GM12892 (cell line): ENCODE measurements around the gene LCN10. TPM values are rescaled to one million over a fixed set of nuclear protein-coding genes. Genes with fewer than 3 reads are reported as not detected.
"Not testable (repeated sequence)": the region's sequence is repeated elsewhere in the genome, so short reads cannot be mapped to it uniquely, and the experiment has no call there.

Source experiments
- DNase-seq: peaks from one replicate; pipeline ENCODE4 v3.0.0; 2011; ENCODE audit not compliant: insufficient read length
- FAIRE-seq: peaks from 2 replicates; lab custom pipeline; 2011; peaks lifted over from hg19 to GRCh38; lab: Jason Lieb, UNC
- POLR2A ChIP-seq: IDR thresholded peaks from 2 replicates; pipeline ENCODE4 v1.6.1; 2011; ENCODE audit warnings: low read depth, low read length, control low read depth
- POLR2AphosphoS5 ChIP-seq: IDR thresholded peaks from 2 replicates; pipeline ENCODE4 v1.6.1; 2011; ENCODE audit warnings: low read depth, low read length, control low read depth
- TAF1 ChIP-seq: IDR thresholded peaks from 2 replicates; pipeline ENCODE4 v1.6.1; 2011; ENCODE audit warnings: low read depth, mild to moderate bottlenecking, control low read depth, low read length, borderline replicate concordance
- polyA plus RNA-seq: library from polyadenylated mRNA; unstranded; fragments of >200 nt; gene quantifications from one replicate; pipeline ENCODE4 v1.2.1, GENCODE V29; 2012; ENCODE audit warnings: missing spikeins, inconsistent platforms; ENCODE audit not compliant: missing spikeins

LCN10 gene
- polyA plus RNA-seq: 2.4 TPM

DNA sequence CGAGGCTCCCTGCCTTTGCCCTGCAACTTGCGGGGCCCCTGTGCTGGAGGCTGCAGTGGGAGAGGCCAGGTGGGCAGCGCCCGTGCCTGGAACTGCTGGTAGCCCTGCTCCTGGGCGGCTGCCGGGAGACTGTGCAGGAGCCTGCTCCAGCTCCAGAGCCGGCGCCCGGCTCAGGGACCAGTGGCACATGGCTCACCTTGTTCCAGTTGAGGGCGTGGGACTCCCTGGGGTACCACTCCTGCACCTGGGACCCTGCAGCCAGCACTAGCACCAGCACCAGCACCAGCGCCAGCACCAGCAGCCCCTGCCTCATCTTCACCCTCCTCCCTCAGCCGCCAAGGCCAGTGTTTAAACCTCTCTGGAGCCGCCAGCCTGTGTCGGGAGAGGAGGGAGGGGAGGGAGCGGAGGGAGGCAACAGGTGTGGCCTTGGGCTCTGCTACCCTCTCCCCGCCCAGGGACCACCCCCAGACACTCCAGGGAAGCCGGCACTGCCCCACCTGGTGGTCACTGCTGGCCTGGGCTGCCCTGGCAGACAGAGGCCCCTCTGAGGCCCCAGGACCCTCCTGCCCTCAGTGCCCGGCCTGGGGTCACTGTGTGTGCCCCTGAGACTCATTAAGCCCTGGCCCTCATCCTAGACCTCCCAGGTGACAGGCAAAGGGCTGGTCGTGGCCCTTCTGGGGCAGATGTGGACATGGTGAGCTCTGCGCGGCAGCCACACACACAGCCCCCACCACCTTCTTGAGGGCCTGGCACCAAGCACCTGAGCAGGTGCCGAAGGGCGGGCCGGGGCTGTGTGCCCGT, at the start of gene LCN10:
LCN10 (minus strand) TSS at position 350 of the 801 bp plus-strand sequence; CDS start at position 313, 37 bp downstream.
- FAIRE-seq (no peak), DNase-seq (no peak)

GRCh38 chr9:136791516-136792276, 49.0 kb upstream of the LCN10 start:
- DNase-seq (peak; percentile 68), FAIRE-seq (no peak)
- TF ChIP-seq POLR2AphosphoS5: no peak
- TF ChIP-seq POLR2A: no peak
- TF ChIP-seq TAF1: no peak

More for the DNA sequence above, at the start of gene LCN10:
- TF ChIP-seq POLR2AphosphoS5 (no peak), POLR2A (no peak), TAF1 (no peak)

GRCh38 chr9:136790640-136791515, 48.1 kb upstream of the LCN10 start, which contains the start of gene TMEM141:
TSS of gene TMEM141 (plus strand) at chr9:136791344. CDS start at chr9:136791371, 27 bp downstream.
- DNase-seq (peak; percentile 98), FAIRE-seq (peak; percentile 94)
- no peak for TF ChIP-seq TAF1
- 0 out of 2 replicates have a peak, but pooled peaks have one; percentile 34 for TF ChIP-seq POLR2AphosphoS5
- TF ChIP-seq POLR2A: peak; percentile 68; the same call in 1 of the 2 replicates

DNA sequence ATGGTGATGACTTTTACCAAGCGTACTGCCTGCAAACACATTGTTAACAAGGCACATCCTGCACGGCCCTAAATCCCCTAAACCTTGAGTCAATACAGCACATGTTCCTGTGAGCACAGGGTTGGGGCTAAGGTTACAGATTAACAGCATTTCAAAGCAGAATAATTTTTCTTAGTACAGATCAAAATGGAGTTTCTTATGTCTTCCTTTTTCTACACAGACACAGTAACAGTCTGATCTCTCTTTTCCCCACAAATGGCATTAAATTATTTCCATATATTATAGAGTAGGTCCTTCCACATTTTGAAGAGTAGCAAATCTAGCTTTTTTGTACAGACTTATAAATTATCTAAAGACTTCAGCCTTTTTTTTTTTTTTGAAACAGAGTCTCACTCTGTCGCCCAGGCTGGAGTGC, 46.8 kb upstream of the LCN10 start:
- DNase-seq: no peak
- FAIRE-seq: no peak
- no peak for TF ChIP-seq TAF1
- TF ChIP-seq POLR2A: no peak
- TF ChIP-seq POLR2AphosphoS5: no peak

GRCh38 chr9:136788644-136789522, 46.1 kb upstream of the LCN10 start:
- DNase-seq, FAIRE-seq: not testable (repeated sequence)

DNA sequence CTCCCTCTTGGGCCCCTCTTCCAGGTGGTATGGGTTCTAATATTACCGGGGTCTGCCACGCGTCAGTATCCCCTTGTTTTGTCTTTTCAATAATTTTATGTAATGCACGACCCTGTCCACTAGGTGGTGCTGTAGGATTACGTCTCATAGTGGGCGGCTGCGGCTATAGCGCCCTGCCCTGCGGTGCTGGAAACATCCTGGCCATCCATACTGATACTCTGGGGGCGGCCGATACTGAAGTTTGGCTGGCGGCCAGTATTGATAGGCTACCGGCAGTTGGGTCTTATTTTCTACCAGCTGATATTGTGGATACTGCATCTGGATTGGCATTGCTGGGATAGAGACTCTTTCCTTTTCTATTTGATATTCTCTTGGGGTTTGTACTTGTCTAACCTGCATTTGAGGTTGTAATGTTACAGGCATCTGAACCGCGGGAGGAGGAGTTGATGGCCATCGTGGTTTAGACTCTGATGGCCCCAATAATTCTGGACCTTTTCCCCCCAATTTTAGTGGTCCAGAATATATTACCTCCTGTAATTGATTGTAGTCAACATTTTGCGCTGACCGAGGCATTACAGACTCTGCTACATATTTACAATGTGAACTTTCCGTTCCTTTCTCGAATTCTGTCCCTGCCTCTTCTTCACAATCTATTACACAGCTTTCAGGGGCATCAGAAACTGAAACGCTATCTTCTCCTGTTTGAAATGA, 45.1 kb upstream of the LCN10 start:
- TF ChIP-seq POLR2AphosphoS5: no peak
- no peak for TF ChIP-seq POLR2A
- TF ChIP-seq TAF1: no peak
- DNase-seq (no peak), FAIRE-seq (peak; percentile 92)

DNA sequence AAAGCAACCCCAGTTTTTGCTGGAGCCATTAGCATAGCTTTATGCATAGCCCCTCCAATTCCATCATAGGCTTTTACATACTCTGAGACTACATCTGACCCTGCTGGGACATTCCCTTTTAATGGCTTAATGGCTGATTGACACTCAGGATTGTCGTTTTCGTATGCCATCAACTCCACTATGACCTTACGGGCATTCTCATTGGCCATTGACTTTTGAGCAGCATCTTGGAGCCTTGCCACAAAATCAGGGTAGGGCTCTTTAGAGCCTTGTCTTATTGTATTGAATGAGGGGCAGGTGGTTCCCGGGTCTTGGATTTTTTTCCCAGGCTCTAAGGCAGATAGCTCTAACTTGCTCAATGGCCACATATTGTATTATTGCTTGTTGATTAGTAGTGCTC, 44.2 kb upstream of the LCN10 start:
- peak; percentile 9 for FAIRE-seq
- DNase-seq: not testable (repeated sequence)

DNA sequence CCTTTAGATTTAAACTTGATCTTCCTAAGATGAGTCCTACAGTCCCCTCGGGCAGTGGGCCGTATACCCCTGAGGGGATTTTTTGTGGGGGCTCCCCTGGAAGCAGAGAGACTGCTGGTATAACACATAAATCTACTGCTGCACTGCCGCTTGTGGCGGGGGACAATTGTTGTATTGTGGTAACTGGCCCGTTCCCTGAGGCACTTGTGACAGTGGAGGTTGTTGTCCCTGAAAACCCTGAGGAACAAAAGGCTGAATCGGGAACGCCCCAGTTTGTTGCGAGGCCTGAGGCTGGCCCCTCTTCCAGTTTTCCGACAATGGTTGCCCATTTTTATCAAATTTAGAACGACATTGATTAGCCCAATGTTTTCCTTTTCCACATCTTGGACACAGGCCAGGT, 43.7 kb upstream of the LCN10 start:
- DNase-seq (no peak), FAIRE-seq (no peak)
- no peak for TF ChIP-seq POLR2A
- no peak for TF ChIP-seq TAF1
- no peak for TF ChIP-seq POLR2AphosphoS5

- not testable (repeated sequence) for FAIRE-seq, DNase-seq
These were observed 43.0 kb upstream of the LCN10 start for GRCh38 chr9:136785565-136786355.
